Omental fat pad (tissue), 4 donors: Measurements from ENCODE around the gene WDHD1. TPM values are rescaled to one million over a fixed set of nuclear protein-coding genes. Genes with fewer than 3 reads are reported as not detected.
"Not testable (repeated sequence)": the region's sequence is repeated elsewhere in the genome, so short reads cannot be mapped to it uniquely, and the experiment has no call there.

Experiments
- ATAC-seq: fragments of 150-250 bp; one replicate; pipeline ENCODE4 v1.9.1; 2016; ENCODE audit warnings: mild to moderate bottlenecking, moderate library complexity; ENCODE audit not compliant: low FRiP score
- DNase-seq: peaks from one replicate; pipeline ENCODE4 v3.0.0-alpha.2; 2019; ENCODE audit warnings: low spot score
- total RNA-seq, 4 donors: library from RNA; depleted of rRNA; stranded (reverse); fragments of >200 nt; gene quantifications; one replicate each; pipeline ENCODE4 v1.1.0, GENCODE V29; 2016
- TF ChIP-seq, protein P1 (sequence below), 3 donors: fragments of 450-650 bp; IDR thresholded peaks; one replicate each; pipeline ENCODE4 v1.5.1; 2016 to 2017; ENCODE audit warnings: antibody characterized with exemption in 3 of 3, mild to moderate bottlenecking in 3 of 3, moderate library complexity in 2 of 3

The WDHD1 gene
- total RNA-seq, 4 donors from 2014 or later: 1.4 to 2.0 (median 1.6) TPM

DNA sequence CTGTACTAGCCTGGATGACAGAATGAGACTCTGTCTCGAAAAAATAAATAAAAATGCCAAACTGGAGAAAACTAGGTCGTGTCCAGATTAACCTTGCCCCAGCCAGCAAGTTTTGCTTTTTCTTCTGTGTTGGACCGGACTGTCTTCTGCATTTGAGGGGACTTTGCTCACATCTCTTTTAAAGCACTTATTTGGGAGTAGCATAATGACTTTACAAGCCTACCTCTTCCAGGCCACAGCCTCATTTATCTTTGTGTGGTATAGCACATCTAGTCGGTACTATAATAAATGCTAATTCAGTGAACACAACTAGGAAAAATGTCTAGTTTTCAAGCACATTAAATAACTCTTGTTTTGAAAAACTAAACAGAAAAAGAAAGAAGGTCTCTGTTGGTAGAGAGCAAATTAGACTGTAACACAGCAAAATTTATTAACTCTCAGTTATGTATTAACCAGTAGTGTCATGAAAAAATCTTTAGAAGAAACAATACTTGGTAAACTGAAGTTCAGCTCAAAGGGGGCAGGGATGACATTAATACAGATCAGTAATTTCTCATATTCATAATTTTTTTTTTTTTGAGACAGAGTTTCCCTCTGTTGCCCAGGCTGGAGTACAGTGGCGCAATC, 52.0 kb downstream of the WDHD1 start:
- TF ChIP-seq, protein P1, sequence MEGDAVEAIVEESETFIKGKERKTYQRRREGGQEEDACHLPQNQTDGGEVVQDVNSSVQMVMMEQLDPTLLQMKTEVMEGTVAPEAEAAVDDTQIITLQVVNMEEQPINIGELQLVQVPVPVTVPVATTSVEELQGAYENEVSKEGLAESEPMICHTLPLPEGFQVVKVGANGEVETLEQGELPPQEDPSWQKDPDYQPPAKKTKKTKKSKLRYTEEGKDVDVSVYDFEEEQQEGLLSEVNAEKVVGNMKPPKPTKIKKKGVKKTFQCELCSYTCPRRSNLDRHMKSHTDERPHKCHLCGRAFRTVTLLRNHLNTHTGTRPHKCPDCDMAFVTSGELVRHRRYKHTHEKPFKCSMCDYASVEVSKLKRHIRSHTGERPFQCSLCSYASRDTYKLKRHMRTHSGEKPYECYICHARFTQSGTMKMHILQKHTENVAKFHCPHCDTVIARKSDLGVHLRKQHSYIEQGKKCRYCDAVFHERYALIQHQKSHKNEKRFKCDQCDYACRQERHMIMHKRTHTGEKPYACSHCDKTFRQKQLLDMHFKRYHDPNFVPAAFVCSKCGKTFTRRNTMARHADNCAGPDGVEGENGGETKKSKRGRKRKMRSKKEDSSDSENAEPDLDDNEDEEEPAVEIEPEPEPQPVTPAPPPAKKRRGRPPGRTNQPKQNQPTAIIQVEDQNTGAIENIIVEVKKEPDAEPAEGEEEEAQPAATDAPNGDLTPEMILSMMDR (IDR thresholded peaks at IDR 0.05): no peak
- ATAC-seq (no peak), DNase-seq (no peak)

DNA sequence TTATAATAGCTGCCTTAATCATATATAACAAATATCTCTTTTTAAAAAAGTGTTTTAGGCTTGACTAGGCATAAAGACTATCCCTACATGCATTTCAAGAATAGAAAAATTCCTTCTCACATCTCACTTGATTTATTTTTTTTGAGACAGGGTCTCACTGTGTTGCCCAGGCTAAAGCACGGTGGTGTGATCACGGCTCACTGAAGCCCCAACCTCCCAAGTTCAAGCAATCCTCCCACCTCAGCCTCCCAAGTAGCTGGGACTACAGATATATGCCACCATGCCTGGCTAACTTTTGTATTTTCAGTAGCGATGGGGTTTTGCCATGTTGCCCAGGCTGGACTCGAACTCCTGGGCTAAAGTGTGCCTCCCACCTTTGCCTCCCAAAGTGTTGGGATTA, 59.4 kb downstream of the WDHD1 start:
- ATAC-seq: no peak
- TF ChIP-seq, protein P1 (IDR thresholded peaks at IDR 0.05): no peak

DNA sequence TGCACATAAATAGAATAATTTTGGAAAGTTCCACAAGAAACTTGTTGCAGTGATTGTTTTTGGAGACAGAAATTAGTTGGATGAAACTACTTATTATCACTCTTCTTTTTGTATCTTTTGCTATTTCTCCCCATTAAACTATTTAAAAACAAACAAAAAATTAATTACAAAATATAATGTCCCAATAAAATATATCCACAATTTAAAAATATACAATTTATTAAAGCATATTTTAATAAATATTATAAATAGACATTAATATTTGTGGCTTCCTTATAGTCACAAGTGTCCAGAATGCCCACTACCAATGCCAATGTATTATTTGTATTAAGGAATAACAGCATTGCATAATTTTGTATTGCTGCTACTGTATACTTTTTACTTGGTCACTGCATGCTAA, 71.8 kb downstream of the WDHD1 start:
- DNase-seq (no peak), ATAC-seq (no peak)
- TF ChIP-seq, protein P1 (IDR thresholded peaks at IDR 0.05): no peak

More for the DNA sequence above, 59.4 kb downstream of the WDHD1 start:
- DNase-seq: no peak

DNA sequence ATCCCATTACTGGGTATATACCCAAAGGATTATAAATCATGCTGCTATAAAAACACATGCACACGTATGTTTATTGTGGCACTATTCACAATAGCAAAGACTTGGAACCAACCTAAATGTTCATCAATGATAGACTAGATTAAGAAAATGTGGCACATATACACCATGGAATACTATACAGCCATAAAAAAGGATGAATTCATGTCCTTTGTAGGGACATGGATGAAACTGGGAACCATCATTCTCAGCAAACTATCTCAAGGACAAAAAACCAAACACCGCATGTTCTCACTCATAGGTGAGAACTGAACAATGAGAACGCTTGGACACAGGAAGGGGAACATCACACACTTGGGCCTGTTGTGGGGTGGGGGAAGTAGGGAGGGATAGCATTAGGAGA, 73.3 kb downstream of the WDHD1 start:
- not testable (repeated sequence) for ATAC-seq, DNase-seq

DNA sequence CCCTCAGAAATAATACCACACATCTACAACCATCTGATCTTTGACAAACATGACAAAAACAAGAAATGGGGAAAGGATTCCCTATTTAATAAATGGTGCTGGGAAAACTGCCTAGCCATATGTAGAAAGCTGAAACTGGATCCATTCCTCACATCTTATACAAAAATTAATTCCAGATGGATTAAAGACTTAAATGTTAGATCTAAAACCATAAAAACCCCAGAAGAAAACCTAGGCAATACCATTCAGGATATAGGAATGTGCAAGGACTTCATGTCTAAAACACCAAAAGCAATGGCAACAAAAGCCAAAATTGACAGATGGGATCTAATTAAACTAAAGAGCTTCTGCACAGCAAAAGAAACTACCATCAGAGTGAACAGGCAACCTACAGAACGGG, 74.1 kb downstream of the WDHD1 start:
- not testable (repeated sequence) for ATAC-seq, DNase-seq

DNA sequence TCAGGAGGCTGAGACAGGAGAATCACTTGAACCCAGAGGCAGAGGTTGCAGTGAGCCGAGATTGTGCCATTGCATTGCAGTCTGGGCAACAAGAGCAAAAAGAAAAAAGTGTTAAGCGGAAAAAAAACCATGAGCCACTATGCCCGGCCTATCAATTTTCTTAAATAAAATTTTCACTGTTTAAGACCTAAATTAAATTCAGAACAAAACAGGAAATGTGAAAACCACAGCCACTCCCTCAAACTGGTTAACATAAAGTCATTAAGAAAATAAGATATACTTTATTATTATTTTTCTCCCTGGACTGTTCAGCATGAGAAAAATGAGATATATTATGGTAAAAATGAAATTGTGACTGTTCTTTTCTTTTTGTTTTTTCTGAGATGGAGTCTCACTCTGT, 79.7 kb downstream of the WDHD1 start:
- DNase-seq (no peak), ATAC-seq (no peak)
- TF ChIP-seq, protein P1 (IDR thresholded peaks at IDR 0.05): no peak

DNA sequence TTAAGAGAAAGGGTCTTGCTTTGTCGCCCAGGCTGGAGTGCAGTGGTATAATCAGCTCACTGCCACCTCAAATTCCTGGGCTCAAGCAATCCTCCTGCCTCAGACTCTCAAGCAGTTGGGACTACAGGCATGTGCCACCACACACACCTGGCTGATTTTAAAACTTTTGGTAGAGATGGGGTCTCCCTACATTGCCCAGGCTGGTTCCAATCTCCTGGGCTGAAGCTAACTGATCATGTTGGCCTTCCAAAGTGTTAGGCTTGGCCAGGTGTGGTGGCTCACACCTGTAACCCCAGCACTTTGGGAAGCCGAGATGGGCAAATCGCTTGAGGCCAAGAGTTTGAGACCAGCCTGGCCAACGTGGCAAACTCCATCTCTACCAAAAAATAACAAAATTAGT, 80.4 kb downstream of the WDHD1 start:
- TF ChIP-seq, protein P1 (IDR thresholded peaks at IDR 0.05): no peak
- no peak for ATAC-seq

DNA sequence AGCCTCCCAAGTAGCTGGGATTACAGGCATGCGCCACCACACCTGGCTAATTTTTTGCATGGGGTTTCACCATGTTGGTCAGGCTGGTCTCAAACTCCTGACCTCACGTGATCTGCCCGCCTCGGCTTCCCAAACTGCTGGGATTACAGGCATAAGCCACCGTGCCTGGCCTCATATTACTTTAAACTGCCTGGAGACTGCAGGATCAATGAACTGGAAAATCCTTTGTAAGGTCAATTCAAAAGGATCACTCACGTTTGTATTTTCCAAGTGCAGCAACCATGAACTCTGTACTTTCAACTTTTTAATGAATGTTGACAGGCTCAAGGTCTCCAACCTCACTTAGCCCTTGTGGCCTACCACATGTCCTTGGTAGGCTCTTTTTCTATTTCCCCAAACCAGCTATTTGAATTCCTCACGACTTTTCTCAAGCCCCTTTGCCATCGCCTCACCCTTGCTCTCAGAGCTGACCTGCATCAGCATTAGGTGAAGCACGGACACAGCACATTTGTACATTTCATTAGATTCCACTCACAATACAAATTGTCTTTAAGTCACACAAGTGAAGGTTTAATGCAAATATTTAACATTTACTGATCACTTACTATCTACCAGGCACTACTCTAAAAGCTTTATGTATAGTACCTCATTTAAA, 82.0 kb downstream of the WDHD1 start:
- TF ChIP-seq, protein P1 (IDR thresholded peaks at IDR 0.05): no peak
- ATAC-seq (no peak), DNase-seq (no peak)

More for the DNA sequence above, 80.4 kb downstream of the WDHD1 start:
- DNase-seq: no peak
